C4-2B (cell line): ENCODE results near the gene HK1.

Source experiments
- CTCF ChIP-seq: fragments of 450-650 bp; conservative IDR thresholded peaks from 2 replicates; pipeline ENCODE4 v1.5.1; 2017; ENCODE audit warnings: mild to moderate bottlenecking
- ZFX ChIP-seq: fragments of 450-650 bp; IDR thresholded peaks from 2 replicates; pipeline ENCODE4 v1.6.1; 2017

GRCh38 chr10:69434169-69434568 lies 155.9 kb downstream of the HK1 start:
- TF ChIP-seq CTCF (no peak), ZFX (no peak)
